ENCODE data around the gene RPS21.

The RPS21 gene

DNA sequence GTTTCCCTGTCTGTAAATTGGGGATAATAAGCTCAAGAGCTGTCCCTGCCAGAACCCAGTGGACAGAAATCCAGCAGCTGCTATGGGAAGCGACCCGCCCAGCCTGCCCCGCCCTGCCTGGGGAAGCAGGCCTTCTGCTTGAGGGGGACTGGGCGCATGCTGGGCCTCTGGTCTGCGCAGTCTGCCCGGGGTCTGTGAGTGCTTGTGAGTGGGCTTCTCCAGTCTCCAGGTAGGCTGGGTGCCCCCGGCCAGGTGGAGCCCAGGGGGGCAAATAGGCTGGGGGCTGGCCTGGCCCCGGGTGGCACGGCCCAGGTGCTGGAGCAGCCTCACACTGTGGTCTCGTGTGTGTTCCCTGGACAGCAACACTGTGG, 41.1 kb downstream of the RPS21 start:
- no peaks in the 10 kb centered on the region for H3K36me3 ChIP-seq
- peaks cover 0 to 30% (median 0%) of the 10 kb centered on the region in 11 experiments; a peak in 7 of 22 replicates for H4K20me1 ChIP-seq
- peaks cover 6 to 15% (median 8%) of the 10 kb centered on the region in 10 experiments; a peak in 17 of 20 replicates for H3K4me1 ChIP-seq
- H3K27me3 ChIP-seq = peaks cover 0 to under 1% (median 0%) of the 10 kb centered on the region in 11 experiments; a peak in 2 of 22 replicates
- no peak overlapping the region for H3K27ac ChIP-seq
- no peak for TF ChIP-seq Cebpa-rat (IDR thresholded peaks at IDR 0.05)
- no peak overlapping the region for H3K9ac ChIP-seq
- H3K9me3 ChIP-seq (replicated peaks in 1 of 11) = no peaks in the 10 kb centered on the region
- no peak overlapping the region for H3K4me3 ChIP-seq
- H3K4me2 ChIP-seq = no peak overlapping the region

DNA sequence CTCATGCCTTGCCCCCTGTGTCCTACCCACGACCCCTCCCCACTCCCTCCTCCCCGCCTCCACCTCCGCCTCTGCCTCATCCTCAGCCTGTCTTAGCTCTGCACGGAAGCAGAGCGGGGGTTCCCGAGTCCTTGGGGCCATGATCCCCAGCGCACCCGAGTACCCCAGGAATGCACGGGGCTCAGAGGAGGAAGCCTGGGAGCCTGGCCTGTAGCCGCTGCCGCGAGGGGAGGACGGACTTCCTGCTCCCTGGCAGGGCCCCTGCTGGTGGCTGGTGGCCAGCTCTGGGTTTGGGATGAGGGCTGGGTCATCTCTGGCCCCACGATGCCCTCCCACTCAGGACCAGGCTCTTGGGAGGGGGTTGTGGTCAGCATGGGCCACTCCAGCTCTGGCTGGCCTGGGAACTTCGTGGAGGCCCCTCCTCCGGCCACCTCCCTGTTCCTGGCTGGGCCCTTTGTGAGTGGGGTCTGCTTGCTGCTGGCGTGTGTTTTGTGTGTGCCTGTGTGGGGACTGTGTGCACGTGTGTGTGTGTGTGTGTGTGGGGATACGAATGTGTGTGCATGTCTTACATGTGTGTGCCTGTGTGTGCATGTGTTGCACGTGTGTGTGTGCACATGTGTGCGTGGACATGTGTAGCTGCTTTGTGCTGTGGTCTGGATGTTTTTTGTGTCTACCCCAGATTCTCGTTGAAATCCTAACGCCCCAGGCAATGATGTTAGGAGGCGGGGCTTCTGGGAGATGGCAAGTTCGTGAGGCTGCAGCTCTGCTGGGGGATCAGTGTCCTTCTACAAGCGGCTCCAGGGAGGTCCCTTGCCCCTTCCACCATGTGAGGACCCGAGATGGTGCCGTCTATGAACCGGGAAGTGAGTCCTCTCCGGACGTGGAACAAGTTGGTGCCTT, 41.7 kb downstream of the RPS21 start:
- peaks cover 0 to 8% (median 1%) of the 10 kb centered on the region in 10 experiments; a peak in 13 of 20 replicates for H3K4me1 ChIP-seq
- H3K36me3 ChIP-seq = no peaks in the 10 kb centered on the region
- peaks cover 0 to 8% (median 4%) of the 10 kb centered on the region in 11 experiments; a peak in 16 of 22 replicates for H3K27me3 ChIP-seq
- H3K9me3 ChIP-seq (replicated peaks in 1 of 11) = no peaks in the 10 kb centered on the region
- no peak overlapping the region for H3K4me3 ChIP-seq
- no peak for TF ChIP-seq Cebpa-rat (IDR thresholded peaks at IDR 0.05)
- peaks cover 0 to 34% (median 0%) of the 10 kb centered on the region in 11 experiments; a peak in 6 of 22 replicates for H4K20me1 ChIP-seq
- H3K27ac ChIP-seq = no peak overlapping the region
- H3K4me2 ChIP-seq = no peak overlapping the region
- no peak overlapping the region for H3K9ac ChIP-seq

DNA sequence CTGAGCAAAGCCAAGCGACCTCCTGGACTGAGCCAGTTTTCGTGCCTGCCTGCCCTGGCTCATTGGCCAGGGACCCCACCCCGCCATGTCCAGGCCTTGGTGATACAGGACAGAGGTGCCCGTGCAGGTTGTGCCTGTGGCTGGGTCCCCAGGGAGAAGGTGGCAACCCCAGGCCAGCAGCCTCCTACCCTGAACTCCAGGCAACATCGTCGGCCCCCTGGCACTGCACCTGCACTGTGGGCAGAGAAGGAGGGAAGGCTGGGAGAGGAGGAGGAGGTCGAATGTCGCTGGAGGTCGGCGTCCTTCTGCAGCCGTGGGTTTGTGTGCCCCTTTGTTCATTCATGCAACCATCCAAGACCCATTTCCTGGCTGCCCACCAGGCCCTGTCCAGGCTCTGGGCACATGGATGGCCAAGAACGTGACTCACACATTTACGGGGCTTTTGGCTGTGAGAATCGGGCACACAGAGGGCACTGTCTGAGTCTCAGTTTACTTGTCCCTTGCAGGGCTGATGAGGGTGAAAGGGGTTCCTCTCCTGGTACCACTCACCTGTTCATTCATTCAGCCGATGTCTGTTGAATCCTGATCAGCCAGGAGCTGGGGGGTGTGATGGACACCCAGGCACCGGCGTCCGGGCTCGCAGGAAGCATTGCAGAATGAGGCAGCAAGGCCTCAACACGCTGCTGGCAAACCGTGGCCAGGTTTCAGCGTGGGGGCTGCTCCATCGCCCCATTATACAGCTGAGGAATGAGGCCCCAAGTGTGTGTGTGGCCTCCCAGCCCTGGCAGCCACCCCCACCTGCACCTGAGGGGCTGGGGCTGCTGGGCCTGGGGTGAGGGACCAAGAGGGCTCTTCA, 42.8 kb downstream of the RPS21 start:
- Histone ChIP-seq H3K9ac (no peak overlapping the region), H3K4me2 (no peak overlapping the region), H3K36me3 (no peaks in the 10 kb centered on the region), H4K20me1 (peaks cover 0 to 33% (median 0%) of the 10 kb centered on the region in 11 experiments; a peak in 6 of 22 replicates), H3K4me1 (0 out of 20 replicates have a peak, but pooled peaks cover 0 to 5% (median 0%) of the 10 kb centered on the region in 10 experiments), H3K9me3 (replicated peaks in 1 of 11) (no peaks in the 10 kb centered on the region), H3K27me3 (peaks cover 8 to 18% (median 15%) of the 10 kb centered on the region in 11 experiments; a peak in 20 of 22 replicates), H3K4me3 (no peak overlapping the region), H3K27ac (no peak overlapping the region)
- TF ChIP-seq Cebpa-rat (IDR thresholded peaks at IDR 0.05) = no peak

DNA sequence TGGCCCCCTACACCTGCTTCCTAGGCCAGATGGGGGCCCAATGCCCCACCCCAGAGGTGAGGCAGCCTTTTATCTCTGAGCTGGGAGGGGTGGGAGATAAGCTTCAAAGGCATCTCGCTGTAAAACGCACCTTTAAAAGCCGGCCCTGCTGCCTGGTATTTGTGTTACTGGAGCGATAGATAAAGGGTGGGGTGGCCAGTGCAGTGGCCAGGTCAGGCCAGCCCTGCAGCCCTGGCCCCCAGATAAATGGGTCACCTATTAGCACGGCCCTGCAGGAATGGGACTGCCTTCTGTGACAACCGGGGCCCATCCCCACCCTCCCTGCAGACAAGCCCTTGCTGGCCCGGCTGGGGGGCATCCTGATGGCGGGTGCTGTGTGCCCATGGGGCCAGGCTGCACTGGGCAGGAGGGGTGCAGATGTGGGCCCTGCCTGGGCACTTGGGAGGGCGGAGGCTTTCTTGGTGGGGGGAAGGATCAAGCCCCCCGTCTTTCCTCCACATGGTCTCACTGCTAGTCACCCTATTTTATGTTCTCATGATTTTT, 43.5 kb downstream of the RPS21 start:
- H3K36me3 ChIP-seq = no peaks in the 10 kb centered on the region
- no peak overlapping the region for H3K9ac ChIP-seq
- H4K20me1 ChIP-seq = peaks cover 0 to 31% (median 0%) of the 10 kb centered on the region in 11 experiments; a peak in 5 of 22 replicates
- no peak overlapping the region for H3K27ac ChIP-seq
- no peak for TF ChIP-seq Cebpa-rat (IDR thresholded peaks at IDR 0.05)
- no peak overlapping the region for H3K4me2 ChIP-seq
- H3K4me1 ChIP-seq = 0 out of 20 replicates have a peak, but pooled peaks cover 0 to 5% (median 0%) of the 10 kb centered on the region in 10 experiments
- H3K27me3 ChIP-seq = peaks cover 15 to 25% (median 22%) of the 10 kb centered on the region in 11 experiments; a peak in 21 of 22 replicates
- no peak overlapping the region for H3K4me3 ChIP-seq
- no peaks in the 10 kb centered on the region for H3K9me3 ChIP-seq (replicated peaks in 1 of 11)

DNA sequence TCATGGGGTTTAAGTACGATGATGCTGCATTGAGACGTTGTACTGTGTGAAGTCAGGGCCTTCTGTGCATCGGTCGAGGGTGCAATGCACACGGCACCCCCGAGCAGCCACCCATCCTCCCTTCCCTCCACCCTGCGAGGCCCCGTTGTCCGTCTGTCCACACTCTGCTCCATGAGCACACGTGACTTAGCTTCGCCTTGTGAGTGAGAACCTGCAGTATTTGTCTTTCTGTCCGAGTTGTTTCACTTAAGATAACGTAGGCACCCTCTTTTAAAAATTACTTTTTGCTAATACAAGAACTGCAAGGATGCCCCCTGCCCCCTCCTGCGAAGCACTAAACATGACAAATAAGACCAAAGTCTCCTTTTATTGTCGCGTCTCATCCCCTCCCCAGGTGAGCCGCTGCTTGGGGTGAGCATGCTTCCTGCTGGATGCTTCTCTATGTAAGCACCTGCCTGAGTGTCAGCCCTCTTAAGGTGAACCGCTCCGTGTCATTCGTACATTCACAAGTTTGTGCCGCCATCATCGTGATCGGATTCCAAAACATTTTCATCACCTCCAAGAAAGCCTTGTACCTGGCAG, 44.1 kb downstream of the RPS21 start:
- no peak for TF ChIP-seq Cebpa-rat (IDR thresholded peaks at IDR 0.05)
- Histone ChIP-seq H3K27me3 (peaks cover 21 to 31% (median 27%) of the 10 kb centered on the region in 11 experiments; a peak in 21 of 22 replicates), H3K9ac (no peak overlapping the region), H3K36me3 (no peaks in the 10 kb centered on the region), H3K4me2 (no peak overlapping the region), H3K4me1 (0 out of 20 replicates have a peak, but pooled peaks cover 0 to 5% (median 0%) of the 10 kb centered on the region in 10 experiments), H3K9me3 (replicated peaks in 1 of 11) (no peaks in the 10 kb centered on the region), H3K27ac (no peak overlapping the region), H4K20me1 (peaks cover 0 to 32% (median 0%) of the 10 kb centered on the region in 11 experiments; a peak in 5 of 22 replicates), H3K4me3 (no peak overlapping the region)

DNA sequence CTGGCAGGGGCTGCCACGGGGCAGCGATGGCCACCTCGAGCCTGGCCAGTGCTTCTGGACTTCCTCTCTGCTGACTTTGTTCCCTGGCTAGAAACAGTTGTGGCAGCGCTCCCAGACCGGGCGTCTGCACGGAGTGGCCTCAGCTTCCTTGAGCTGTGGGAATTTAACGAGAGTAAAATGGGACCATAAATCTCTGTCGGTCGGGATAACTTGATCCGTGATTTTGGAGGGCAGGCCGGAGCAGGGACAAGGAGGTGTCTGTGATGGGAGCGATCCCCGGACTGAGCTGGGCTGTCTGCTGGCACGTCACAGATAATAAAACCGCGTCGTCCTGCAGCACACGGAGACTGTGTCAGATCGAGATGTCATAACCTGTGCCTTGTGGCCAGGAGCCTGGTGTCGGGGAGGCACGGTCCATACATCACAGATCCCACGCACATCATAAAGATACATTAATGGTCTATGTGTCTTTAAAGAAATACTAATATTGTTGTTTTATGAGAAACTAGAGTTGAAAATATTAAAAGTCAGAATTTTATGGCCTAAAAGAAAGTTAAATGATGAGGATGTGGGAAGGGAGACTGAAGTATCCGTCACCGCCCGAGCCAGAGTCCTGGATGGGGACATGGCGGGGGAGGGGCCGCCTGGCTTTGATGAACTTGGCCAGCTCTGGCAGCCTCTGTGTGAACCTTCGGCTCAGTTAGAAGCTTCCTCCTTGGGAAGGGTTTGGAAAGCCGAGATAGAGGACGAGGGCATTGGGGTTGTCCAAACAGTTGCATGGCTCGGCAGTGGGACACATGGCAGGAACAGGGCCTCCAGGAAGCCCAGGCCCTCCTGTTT, 47.0 kb downstream of the RPS21 start:
- Histone ChIP-seq H3K9me3 (replicated peaks in 1 of 11) (no peaks in the 10 kb centered on the region), H3K27ac (no peak overlapping the region), H3K4me1 (peaks cover 0 to under 1% (median 0%) of the 10 kb centered on the region in 10 experiments; a peak in 2 of 20 replicates), H3K36me3 (no peaks in the 10 kb centered on the region), H3K4me2 (no peak overlapping the region), H4K20me1 (peaks cover 0 to 36% (median 0%) of the 10 kb centered on the region in 11 experiments; a peak in 5 of 22 replicates), H3K4me3 (no peak overlapping the region), H3K9ac (no peak overlapping the region), H3K27me3 (peaks cover 23 to 38% (median 33%) of the 10 kb centered on the region in 11 experiments; a peak in 21 of 22 replicates)
- no peak for TF ChIP-seq Cebpa-rat (IDR thresholded peaks at IDR 0.05)

DNA sequence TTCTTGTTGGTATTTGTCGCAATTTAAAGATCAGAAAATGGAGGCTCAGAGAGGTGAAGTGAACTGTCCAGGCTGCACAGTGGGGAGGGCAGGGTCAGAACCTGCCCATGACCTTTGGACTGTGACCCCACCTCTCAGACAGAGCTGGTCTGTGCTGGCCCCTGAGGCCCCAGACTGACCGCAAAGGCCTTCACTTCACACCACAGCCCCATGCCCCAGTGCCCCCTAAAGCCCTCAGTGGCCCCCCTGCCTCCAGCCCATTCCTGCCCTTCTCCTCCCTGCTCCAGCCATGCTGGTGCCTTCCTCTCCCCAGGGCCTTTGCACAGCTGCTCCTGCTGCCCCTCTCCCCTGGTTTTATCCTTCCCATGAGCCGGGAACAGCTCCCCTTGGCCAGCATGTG, 49.8 kb downstream of the RPS21 start:
- peaks cover 23 to 52% (median 38%) of the 10 kb centered on the region in 11 experiments; a peak in 21 of 22 replicates for H3K27me3 ChIP-seq
- no peak overlapping the region for H3K9ac ChIP-seq
- H4K20me1 ChIP-seq = peaks cover 0 to 45% (median 0%) of the 10 kb centered on the region in 11 experiments; a peak in 6 of 22 replicates
- H3K27ac ChIP-seq = no peak overlapping the region
- no peaks in the 10 kb centered on the region for H3K36me3 ChIP-seq
- no peak overlapping the region for H3K4me3 ChIP-seq
- no peak for TF ChIP-seq Cebpa-rat (IDR thresholded peaks at IDR 0.05)
- H3K9me3 ChIP-seq (replicated peaks in 1 of 11) = no peaks in the 10 kb centered on the region
- peaks cover 0 to 10% (median 0%) of the 10 kb centered on the region in 10 experiments; a peak in 4 of 20 replicates for H3K4me1 ChIP-seq
- no peak overlapping the region for H3K4me2 ChIP-seq
